HG03378 (cell line): ENCODE results near the gene MRGPRX2.

ENCODE experiments used
- ATAC-seq: cut with Tn5 transposase; IDR thresholded peaks from one replicate; pipeline ENCODE4 v1.9.1; 2021; ENCODE audit warnings: mild to moderate bottlenecking, moderate library complexity; ENCODE audit not compliant: unreplicated experiment

The MRGPRX2 gene

GRCh38 chr11:19013181-19013857 is 47.2 kb downstream of the MRGPRX2 start:
- no peak for ATAC-seq

GRCh38 chr11:19012636-19013035 is 47.9 kb downstream of the MRGPRX2 start:
- no peak for ATAC-seq
